ENCODE data around the gene PIH1D1.

DNA sequence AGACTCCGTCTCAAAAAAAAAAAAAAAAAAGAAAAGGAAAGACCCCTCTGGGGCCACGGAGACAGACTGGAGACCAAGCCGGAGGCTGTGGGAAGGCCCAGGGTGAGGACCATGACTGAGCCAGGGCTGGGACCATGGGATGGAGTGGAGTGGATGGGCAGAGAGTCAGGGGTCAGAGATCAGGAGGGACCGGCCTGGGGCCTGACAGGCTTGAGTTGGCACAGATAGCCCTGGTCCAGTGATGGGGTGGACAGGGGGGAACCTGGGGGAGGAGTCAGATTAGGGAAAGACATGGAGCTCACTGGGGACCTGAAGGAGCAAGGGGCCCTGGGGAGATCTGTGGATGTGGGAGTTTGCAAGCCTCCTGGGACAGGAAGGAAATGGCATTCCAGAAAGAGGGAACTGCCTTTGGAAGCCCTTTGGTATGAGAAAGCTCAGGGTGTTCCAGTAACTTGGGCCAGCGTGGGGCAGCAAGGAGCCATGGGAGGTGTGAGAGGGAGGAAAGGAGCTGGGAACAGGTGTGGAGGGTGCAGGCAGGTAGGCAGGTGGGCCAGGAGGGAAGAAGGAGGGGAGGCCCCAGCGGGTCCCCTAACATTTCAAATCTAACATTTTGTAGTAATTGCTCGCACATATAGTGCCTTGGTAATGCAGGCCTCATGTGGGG, 29.5 kb upstream of the PIH1D1 start:
- TF ChIP-seq, protein P1, sequence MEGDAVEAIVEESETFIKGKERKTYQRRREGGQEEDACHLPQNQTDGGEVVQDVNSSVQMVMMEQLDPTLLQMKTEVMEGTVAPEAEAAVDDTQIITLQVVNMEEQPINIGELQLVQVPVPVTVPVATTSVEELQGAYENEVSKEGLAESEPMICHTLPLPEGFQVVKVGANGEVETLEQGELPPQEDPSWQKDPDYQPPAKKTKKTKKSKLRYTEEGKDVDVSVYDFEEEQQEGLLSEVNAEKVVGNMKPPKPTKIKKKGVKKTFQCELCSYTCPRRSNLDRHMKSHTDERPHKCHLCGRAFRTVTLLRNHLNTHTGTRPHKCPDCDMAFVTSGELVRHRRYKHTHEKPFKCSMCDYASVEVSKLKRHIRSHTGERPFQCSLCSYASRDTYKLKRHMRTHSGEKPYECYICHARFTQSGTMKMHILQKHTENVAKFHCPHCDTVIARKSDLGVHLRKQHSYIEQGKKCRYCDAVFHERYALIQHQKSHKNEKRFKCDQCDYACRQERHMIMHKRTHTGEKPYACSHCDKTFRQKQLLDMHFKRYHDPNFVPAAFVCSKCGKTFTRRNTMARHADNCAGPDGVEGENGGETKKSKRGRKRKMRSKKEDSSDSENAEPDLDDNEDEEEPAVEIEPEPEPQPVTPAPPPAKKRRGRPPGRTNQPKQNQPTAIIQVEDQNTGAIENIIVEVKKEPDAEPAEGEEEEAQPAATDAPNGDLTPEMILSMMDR (IDR thresholded peaks at IDR 0.05 in 2 of 3, conservative IDR thresholded peaks at IDR 0.05 in 1 of 3; ENCODE audit: control insufficient read depth in 2 of 3, extremely low read depth in 1 of 3, insufficient read depth in 1 of 3, low read depth in 3 of 3, low read length in 3 of 3): no peak
- no peak for TF ChIP-seq SMC3 (IDR thresholded peaks at IDR 0.05; ENCODE audit: borderline replicate concordance, low read length)
